ENCODE results near the gene ATP10A. TPM values are rescaled to one million over a fixed set of nuclear protein-coding genes. Genes with fewer than 3 reads are reported as not detected.

ATP10A gene
- total and polyA plus RNA-seq, 11 donors: 0.53 to 3.3 (median 1.0) TPM

DNA sequence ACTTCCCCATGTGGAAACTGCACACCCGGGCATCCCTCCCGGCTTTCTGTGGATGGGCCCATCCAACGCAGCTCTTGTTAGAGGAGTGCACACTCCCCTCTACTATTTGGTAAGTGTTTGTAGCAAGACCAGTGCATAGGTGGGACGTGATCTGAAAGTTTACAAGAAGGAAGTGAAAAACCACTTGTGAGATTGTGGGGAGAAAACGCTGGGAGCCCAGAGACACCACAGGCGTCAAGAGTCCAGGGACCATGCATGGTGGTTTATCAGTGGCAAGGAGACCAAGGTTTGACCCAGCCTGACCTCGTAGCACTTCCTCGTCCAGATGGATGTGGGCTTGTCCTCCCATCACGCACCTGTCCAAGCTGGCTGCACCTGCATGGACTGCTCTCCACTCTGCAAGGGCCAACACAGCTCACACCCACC lies 51.6 kb downstream of the ATP10A start:
- Histone ChIP-seq H3K4me3 (no peak overlapping the region), H3K4me1 (peaks cover 0 to 14% (median 0%) of the 10 kb centered on the region in 12 donors), H3K9me3 (no peaks in the 10 kb centered on the region), H3K27ac (no peak overlapping the region), H3K27me3 (peaks cover 0 to 9% (median 0%) of the 10 kb centered on the region in 9 donors), H3K36me3 (no peaks in the 10 kb centered on the region)
- intact Hi-C loops (cut with DNase I): no loop called here
- ATAC-seq (peak in 1 of 4 donors; percentile 31), DNase-seq (no peak)
- TF ChIP-seq CTCF (IDR thresholded peaks at IDR 0.05): no peak
- TF ChIP-seq POLR2A (IDR thresholded peaks at IDR 0.05): no peak
- 81 to 86% (median 83%) methylated on average over 9 of the region's 9 CpGs for WGBS, 4 donors

GRCh38 chr15:25810631-25811091 lies 52.5 kb downstream of the ATP10A start:
- DNase-seq (no peak), ATAC-seq (no peak)
- Histone ChIP-seq H3K4me3 (no peak overlapping the region), H3K27me3 (peaks cover 0 to 9% (median 0%) of the 10 kb centered on the region in 9 donors), H3K4me1 (peaks cover 0 to 14% (median 0%) of the 10 kb centered on the region in 12 donors), H3K27ac (no peak overlapping the region), H3K9me3 (no peaks in the 10 kb centered on the region), H3K36me3 (no peaks in the 10 kb centered on the region)
- WGBS, 4 donors: 59 to 64% (median 63%) methylated on average over 13 of the region's 13 CpGs
- intact Hi-C loops (cut with DNase I): no loop called here
- TF ChIP-seq POLR2A (IDR thresholded peaks at IDR 0.05) (no peak), CTCF (IDR thresholded peaks at IDR 0.05) (no peak)

DNA sequence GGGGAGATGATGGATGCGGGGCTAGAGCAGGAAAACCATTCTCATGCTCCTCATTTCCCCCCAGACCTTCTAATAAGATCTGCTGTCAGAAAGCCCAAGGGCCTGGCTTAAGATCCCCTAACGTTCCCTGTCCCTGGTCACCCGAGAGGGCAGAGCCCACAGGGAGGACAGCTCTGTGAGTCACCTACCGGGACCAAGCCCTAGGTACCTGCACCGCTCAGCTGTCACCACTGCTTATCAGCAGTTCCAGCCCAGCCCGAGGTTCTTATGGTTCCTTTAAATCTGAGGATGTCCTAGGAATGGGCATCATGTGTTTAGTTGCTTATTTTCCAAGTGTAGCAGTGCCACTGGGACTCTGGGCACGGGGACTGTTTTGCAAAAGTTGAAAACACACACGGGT lies 53.0 kb downstream of the ATP10A start:
- WGBS, 4 donors: 82 to 92% (median 87%) methylated on average over 8 of the region's 8 CpGs
- ATAC-seq (no peak), DNase-seq (no peak)
- Histone ChIP-seq H3K27me3 (peaks cover 0 to 9% (median 0%) of the 10 kb centered on the region in 9 donors), H3K4me1 (peaks cover 0 to 14% (median 0%) of the 10 kb centered on the region in 12 donors), H3K4me3 (no peak overlapping the region), H3K36me3 (no peaks in the 10 kb centered on the region), H3K9me3 (no peaks in the 10 kb centered on the region), H3K27ac (no peak overlapping the region)
- intact Hi-C loops (cut with DNase I): no loop called here
- no peak for TF ChIP-seq CTCF (IDR thresholded peaks at IDR 0.05)
- TF ChIP-seq POLR2A (IDR thresholded peaks at IDR 0.05): no peak

GRCh38 chr15:25807063-25807462 lies 56.1 kb downstream of the ATP10A start:
- Histone ChIP-seq H3K36me3 (no peaks in the 10 kb centered on the region), H3K4me3 (no peak overlapping the region), H3K27me3 (peaks cover 0 to 9% (median 0%) of the 10 kb centered on the region in 9 donors), H3K27ac (no peak overlapping the region), H3K9me3 (no peaks in the 10 kb centered on the region), H3K4me1 (peaks cover 0 to 10% (median 0%) of the 10 kb centered on the region in 12 donors)
- DNase-seq (no peak), ATAC-seq (no peak)
- intact Hi-C loops (cut with DNase I): no loop called here
- no peak for TF ChIP-seq POLR2A (IDR thresholded peaks at IDR 0.05)
- TF ChIP-seq CTCF (IDR thresholded peaks at IDR 0.05): no peak
- 64 to 83% (median 74%) methylated on average over 6 of the region's 6 CpGs for WGBS, 4 donors

Measured in heart left ventricle (tissue), 16 donors.